Measurements from ENCODE around the gene SPATA20.

SPATA20 gene

DNA sequence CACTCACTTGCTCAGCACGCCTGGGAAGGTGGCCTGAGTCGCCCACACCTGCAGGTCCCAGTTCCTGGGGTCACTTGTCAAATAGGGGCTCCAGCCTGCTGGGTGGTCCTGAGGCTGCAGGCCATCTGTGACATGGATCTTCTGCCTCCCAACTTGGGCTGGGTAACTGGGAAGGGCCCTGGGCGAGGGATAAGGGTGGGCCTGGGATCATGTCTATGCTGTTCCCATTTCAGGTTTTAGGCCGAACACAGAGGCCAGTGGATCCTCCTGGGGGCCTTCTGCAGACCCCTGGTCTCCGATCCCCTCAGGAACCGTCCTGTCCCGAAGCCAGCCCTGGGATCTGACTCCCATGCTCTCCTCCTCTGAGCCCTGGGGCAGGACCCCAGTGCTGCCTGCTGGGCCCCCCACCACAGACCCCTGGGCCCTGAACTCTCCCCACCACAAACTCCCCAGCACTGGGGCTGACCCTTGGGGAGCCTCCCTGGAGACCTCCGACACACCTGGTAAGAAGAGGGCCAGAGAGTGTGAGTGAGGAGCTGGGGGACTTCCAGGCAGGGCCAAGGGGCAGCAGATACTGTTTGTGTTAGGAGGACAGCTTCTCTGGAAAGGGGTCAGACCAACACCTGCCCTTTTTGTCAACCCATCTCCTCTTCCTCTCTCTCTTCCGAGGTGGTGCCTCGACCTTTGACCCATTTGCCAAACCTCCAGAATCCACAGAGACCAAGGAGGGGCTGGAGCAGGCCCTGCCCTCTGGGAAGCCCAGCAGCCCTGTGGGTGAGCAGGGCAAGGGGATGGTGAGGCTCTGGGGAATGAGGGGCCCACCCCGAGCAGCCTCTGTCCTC, 6.2 kb upstream of the SPATA20 start:
- DNase-seq = no peak

DNA sequence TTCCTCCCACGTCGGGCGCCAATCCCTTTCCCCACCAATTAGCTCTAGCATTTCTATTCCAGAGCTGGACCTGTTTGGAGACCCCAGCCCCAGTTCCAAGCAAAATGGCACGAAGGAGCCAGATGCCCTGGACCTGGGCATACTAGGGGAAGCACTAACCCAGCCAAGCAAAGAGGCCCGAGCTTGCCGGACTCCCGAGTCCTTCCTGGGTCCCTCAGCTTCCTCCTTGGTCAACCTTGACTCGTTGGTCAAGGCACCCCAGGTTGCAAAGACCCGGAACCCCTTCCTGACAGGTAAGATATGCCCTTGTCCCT, 5.6 kb upstream of the SPATA20 start:
- DNase-seq = no peak

DNA sequence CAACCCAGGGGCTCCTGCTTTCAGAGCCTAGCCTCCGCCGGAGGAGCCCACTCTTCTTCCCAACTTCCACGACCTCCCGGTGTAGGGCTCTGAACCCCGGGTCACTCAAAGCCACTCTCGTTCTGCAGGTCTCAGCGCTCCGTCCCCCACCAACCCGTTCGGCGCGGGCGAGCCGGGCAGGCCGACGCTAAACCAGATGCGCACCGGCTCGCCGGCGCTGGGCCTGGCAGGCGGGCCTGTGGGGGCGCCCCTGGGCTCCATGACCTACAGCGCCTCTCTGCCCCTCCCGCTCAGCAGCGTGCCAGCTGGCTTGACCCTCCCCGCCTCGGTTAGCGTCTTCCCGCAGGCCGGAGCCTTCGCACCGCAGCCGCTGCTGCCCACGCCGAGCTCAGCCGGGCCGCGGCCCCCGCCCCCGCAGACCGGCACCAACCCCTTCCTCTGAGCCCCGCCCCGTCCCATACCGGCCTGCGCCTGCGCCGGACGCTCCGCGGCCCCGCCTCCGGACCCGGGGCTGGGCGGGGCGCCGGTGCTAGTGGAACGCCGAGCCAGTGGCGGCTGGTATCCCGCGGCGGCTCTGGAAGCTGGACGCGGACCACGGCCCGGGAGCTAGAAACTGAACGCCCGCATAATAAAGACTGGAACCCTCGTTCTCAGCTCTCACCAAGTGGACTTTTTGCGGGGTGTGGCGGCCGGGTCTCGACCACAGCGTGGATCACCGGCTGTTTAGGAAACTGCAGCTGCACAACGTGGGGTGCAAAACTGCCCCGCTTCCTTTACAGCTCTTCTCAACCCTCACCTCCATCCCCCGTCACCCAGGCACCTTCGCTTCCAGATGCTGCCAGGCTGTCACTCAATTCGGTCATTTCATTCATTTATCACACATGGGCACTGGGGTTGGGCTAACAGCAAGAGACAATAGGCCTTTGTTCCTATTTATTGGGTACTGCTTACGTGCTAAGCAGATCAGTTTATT, 5.0 kb upstream of the SPATA20 start:
- peak; percentile 72 to 74 for DNase-seq

DNA sequence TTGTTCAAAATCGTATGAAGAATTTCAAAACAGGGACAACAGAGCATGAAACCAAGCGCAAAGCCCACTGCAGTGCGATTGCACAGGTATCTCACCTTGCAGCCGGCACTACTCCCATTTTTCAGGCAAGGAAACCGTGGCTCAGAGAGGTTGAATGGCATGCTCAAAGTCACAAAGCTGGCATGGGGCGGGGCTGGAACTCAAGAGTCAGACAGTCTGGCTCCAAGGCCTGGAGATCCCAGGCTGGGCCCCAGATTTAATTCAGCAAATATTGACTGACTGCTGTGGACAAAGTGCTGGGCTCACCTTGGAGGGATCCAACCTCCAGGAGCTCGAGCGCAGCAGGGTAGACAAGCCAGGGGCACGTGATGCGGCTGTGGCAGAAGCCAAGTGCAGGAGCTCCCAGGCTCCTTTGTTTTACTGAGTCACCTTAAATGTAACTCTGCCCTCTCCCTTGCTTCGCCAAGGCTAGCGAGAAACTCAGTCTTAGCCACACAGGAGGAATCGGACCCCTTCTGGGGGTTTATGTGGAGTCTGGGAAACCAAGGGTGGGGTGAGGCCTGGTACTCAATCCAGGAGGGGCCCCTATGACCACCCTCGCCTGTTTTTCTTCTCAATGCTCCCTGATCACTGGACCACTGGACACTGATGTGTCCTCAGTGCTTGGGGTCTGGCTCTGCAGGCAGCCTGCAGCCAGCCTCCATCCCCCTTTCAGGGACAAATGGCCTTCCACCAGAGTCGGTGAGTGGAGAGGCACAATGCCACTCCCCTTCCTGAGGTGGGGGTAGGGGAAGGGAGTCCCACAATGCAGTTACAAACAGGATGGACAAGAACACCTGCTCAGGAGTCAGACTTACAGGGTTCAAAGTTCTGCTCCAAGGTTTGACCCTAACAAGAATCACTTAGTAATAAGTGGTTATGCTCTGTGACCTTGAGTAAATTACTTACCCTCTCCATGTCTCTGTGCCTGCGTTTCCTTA, 3.9 kb upstream of the SPATA20 start:
- DNase-seq = no peak

DNA sequence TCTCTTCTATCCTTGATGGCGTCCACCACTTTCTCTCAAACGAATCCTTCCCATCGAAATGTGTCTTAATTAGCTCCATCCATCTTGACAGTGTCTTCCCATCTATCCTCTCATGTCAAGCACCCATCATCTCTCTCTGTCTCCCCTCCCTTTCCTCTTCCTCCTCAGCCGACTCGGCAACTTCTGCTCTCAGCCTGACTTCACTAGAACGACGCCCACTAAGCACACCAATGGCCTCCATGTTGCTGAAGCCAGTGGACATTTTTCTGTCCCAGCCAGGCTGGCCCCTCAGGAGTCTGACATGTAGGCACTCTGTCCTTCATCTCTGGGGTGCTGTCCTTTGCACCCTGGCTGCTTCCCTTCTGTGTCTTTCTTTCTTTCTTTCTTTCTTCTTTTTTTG, 2.5 kb upstream of the SPATA20 start:
- DNase-seq = no peak

DNA sequence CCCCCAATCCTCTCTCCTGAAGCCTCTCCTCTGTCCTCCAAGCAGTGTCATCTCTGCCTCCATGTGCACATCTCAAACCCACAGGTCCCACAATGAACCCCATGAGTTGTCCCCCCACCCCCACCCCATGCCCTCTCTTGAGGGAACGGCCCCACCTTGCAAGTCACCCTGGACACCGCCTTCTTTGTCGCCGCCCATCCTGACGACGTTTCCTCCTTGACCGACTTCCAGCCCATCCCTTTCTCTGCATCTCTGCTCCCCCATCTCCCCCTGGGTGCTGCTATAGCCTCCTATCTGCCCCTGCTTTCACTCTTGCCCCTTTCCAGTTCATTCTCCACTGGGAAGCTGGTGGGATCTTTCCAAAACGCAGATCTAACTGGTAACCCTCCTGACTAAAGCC, 1.7 kb upstream of the SPATA20 start:
- no peak for DNase-seq

DNA sequence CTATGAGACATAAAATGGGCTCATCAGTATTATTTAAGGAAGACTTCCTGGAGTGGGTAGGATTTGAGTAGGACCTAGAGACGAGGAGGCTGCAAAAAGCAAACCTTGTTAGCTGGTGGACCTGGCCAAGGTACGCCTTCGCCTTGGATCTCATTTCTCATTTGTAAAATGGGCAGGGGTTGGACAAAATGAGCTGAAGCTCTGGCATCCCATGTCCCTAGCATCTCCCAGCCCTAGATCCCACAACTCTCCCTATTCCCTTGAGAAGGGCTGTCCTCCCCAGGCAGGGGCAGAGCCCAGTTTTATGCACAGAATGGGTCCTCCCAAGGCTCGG, 306 bp upstream of the SPATA20 start:
- no peak for DNase-seq

DNA sequence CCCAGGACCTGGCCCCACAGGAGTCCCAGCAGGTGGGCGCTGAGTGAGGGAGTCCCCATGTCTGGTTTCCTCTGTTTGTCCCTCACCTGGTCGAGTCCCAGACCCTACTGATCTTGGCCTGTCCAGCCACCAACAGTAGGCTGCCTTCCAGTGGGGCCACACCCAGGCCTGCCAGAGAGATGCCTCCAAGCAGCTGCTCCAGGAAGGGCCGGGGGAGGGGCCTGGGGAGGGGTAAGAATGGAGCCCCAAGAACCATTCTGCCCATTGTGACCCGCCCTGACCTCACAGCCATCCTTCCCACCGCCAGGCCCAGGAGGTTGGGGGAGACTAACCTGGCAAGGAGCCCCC, 736 bp downstream of the SPATA20 start:
- no peak for DNase-seq

DNA sequence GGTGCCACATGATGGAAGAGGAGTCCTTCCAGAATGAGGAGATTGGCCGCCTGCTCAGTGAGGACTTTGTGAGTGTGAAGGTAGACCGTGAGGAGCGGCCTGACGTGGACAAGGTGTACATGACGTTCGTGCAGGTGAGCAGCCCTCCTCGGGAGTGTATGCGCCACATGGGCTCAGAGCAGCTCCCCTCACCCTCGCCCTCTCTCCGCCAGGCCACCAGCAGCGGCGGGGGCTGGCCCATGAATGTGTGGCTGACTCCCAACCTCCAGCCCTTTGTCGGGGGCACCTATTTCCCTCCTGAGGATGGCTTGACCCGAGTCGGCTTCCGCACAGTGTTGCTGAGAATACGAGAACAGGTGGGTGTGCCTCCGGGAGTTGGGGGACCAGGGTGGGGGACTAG, 1.9 kb downstream of the SPATA20 start:
- DNase-seq = no peak

DNA sequence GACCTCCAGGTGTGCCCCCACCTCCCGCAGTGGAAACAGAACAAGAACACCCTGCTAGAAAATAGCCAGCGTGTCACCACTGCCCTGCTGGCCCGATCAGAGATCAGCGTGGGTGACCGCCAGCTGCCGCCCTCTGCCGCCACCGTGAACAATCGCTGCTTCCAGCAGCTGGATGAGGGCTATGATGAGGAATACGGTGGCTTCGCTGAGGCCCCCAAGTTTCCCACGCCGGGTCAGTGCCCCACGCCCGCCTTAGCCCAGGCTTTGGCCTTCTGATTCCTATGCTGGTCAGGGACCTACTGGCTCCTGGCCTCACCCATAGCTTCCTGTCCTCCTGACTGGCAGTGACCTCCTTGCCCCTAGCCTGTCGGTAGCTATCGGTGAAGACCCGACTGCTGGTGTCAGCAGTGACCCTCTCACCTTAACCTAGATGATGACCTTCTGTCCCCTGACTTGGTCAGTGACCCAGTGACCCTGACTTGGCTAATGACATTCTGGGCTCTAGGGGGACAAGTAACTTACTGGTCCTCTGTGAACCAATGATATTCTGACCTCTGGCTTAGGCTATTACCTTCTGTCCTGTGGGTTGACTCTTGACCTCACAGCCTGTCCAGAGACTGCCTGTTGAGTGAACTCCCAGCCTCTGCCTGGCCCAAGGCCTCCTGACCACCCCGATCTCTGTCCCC, 2.4 kb downstream of the SPATA20 start:
- no peak for DNase-seq

DNA sequence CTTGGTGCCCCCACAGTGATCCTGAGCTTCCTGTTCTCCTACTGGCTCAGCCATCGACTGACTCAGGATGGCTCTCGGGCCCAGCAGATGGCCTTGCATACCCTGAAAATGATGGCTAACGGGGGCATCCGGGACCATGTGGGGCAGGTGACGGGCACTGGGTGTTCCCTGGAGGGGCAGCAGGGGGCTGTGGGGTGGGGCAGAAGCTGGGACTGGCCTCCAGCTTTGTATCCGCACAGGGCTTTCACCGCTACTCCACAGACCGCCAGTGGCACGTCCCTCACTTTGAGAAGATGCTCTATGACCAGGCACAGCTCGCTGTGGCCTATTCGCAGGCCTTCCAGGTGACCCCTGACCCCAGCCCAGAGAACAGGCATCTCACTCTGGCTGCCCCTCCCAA, 3.0 kb downstream of the SPATA20 start:
- DNase-seq = no peak

DNA sequence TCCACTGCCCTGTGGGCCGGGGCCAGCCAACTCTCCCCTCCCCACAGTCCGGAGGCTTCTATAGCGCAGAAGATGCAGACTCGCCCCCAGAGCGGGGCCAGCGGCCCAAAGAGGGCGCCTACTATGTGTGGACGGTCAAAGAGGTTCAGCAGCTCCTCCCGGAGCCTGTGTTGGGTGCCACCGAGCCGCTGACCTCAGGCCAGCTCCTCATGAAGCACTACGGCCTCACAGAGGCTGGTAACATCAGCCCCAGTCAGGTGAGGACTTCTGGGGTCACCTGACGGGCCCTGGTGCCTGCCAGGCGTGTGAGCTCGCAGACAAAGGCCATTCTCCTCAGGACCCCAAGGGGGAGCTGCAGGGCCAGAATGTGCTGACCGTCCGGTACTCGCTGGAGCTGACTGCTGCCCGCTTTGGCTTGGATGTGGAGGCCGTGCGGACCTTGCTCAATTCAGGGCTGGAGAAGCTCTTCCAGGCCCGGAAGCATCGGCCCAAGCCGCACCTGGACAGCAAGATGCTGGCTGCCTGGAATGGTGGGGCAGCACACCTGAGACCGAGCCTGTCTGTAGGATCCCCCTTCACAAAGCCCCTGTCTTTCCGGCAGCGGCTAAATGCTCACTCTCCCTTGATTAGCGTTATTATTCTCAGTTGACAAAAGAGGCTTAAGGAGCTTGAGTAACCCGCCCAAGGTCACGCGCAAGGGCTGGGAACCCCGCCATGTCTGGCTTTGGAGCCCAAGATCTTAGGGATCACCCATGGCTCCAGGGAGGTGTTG, 3.9 kb downstream of the SPATA20 start:
- no peak for DNase-seq

DNA sequence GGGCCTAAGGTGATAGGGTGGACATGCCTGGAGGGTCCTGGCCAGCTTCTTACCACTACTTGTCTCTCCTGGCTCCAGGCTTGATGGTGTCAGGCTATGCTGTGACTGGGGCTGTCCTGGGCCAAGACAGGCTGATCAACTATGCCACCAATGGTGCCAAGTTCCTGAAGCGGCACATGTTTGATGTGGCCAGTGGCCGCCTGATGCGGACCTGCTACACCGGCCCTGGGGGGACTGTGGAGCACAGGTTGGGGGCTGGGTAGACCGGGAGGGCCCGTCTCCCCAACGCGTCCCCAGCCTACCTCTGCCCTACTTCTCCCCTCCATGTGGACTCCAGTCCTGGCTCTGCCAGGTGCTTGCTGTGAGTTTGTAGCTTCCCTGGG, 4.5 kb downstream of the SPATA20 start:
- DNase-seq = no peak

DNA sequence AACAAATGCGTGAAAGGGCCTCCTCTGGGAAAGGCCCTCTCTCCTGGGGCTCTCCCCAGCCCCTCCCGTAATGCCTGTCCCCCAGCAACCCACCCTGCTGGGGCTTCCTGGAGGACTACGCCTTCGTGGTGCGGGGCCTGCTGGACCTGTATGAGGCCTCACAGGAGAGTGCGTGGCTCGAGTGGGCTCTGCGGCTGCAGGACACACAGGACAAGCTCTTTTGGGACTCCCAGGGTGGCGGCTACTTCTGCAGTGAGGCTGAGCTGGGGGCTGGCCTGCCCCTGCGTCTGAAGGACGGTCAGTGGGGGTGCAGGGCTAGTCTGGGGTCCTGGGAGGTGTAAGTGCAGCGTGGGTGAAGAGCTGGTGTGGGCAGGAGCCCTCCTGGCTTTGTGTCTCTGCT, 4.9 kb downstream of the SPATA20 start:
- DNase-seq = no peak

DNA sequence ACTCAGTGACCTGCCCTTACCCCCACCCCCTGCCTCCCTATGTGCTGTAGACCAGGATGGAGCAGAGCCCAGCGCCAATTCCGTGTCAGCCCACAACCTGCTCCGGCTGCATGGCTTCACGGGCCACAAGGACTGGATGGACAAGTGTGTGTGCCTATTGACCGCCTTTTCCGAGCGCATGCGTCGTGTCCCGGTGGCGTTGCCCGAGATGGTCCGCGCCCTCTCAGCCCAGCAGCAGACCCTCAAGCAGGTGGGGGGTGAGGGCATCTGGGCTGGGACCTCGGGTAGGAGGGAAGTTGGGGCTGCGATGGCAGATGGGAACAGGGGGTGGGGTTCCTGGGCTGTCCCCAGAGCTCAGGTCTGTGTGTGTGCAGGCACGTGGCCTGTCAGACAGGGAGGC, 7.2 kb downstream of the SPATA20 start:
- DNase-seq = no peak

DNA sequence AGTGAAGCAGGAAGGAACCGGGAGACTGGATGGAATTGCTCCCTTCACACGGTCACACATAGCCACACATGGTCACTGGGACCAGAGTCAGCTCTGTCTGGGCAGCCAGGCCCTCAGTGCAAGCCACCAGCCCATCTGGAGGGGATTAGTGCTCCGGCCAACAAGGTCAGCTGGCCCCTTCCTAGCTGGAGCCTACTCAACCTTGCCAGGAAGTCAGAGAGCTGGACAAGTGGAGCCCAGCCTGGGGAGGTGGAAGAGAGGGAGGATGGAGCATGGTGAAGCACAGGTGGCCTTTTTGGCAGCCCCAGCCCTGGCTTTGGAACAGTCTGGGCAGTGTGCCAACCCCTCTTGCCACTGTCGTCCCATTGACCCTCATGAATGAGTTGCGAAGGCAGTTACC, 9.8 kb downstream of the SPATA20 start:
- DNase-seq = no peak

DNA sequence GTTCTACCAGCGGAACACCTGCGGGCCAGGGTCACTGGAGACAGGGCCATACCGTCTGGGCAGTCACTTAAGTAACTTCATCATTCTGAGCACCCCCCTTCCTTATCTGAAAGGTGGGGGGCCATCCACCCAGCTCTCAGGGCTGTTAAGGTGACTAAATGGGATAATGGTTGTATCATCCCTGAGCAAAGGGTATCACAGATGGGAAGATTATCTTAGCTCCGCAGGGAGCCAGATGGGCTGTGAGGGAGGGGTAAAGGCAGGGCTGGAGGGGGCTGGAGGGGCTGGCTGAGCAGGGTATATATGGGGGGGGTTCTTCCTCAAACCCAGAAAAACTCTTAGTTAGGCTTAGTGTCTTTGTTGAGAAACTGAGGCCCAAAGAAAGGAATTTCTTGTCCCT, 10.7 kb downstream of the SPATA20 start:
- DNase-seq = no peak

DNA sequence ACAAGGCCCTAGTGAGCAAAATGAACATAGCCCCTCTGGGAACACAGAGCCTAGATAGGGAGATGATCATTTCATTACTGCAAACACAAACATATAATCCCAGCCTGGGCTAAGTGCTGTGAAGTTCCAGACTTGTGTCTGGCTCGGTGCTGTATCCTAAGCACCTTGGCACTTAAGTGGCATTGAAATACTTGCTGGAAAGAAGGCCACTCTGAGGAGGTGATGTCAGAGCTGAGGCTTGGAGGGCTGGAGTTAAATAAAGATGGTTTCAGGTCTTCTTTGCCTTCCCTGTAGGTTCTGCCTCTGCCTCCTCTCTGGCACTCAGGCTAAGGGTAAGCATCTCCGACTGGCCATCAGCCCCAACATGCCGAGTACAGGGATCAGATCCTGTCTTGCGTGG, 11.1 kb downstream of the SPATA20 start:
- no peak for DNase-seq

DNA sequence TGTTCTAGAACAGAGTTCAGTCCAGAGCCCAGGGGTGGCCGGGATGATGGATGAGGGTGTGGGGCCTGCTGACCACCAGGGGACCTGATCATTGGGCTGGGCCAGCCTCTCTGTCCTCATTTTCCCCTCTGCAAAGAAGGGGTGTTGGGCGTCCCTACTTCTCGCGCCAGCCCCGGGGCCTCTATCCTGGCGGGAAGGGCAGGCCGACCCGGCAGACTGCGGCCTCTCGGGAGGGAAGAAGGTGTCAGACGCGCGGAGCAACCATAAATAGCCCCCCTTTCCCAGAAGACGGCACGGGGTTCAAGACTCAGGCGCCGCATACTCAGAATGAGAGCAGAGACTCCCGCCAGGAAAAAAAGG, 11.6 kb downstream of the SPATA20 start:
- DNase-seq = no peak

DNA sequence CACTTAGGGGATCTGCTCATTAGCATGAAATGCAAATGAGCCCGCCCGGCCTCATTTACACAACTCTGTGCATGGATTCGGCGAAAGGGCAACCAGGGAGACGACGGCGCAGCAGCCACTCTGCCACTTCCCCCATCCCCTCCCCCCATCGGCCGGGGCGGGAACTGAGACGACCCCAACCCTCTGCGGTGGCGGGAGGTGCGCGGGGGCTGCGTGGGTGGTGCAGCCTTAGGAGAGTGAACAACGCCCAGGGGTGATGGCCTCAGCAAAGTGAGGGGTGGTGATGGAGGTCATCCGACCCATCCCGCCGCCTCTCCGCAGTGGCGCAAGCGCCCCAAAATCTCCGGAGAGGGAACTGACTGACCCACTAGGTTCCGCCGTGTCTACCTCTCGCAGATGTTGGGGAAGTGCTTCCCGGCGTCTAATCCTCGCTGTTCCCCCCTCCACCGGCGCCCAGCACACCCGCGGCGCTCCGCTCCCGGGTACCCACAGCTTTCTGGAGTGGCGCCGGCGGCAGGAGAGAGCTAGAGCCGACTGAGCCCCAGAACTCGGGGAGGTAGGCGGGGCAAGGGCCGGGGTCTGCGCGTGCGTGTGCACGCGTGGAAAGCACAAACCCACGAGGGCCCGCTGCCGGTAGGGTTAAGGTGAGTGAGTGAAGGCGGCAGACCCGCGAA, 12.1 kb downstream of the SPATA20 start:
- no peak for DNase-seq

DNA sequence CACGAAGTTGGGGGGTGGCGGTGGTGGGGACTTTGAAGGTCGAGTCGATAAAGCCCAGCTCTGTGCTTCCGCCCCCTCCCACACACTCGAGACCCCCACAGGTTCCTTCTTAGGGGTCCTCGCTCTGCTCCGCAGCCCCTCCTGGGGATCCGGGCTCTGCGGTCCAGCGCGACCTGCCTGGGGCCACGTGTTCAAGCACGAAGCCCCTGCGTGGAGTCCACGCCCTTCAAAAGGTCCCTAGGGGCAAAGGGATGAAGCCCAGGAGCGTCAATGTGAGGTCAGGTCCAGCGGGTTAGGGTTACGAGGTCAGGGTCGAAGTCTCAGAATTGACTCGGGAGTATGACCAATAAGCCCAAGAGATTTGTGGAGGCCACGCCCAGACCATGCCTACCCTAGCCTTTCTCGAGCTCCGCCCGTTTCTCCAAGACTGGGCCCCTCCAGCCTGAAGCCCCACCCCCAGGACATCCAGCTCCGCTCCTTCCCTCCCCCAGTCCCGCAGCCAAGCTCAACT, 12.8 kb downstream of the SPATA20 start:
- no peak for DNase-seq
